T-cell (primary cell): ENCODE results near the gene BCLAF1. TPM values are rescaled to one million over a fixed set of nuclear protein-coding genes. Genes with fewer than 3 reads are reported as not detected.
A peak's percentile ranks its signal among the peaks of the same experiment; 100 is the strongest.

Experiments used
- ATAC-seq, 4 experiments: fragments of 200-7000 bp in 3 of 4; fragments of 150-1000 bp in 1 of 4; cut with Tn5 transposase; replicated peaks in 1 of 4; 1 replicate in 3 of 4; 2 replicates in 1 of 4; pipeline ENCODE4 v1.10.0; 2021; ENCODE audit warnings: moderate library complexity in 3 of 4, mild to moderate bottlenecking in 2 of 4, moderate number of reproducible peaks in 1 of 4
- CTCF ChIA-PET, 2 donors: fragments of 300-600 bp; sonication (Branson Sonifier 250); formaldehyde crosslinking; loops; one replicate each; lab custom pipeline; 2022; ENCODE audit warnings: antibody characterized with exemption in 2 of 2; lab: Charles Lee
- POLR2A ChIA-PET, 2 donors: fragments of 300-600 bp; sonication (Branson Sonifier 250); formaldehyde crosslinking; loops; one replicate each; lab custom pipeline; 2022; ENCODE audit warnings: antibody characterized with exemption in 2 of 2; lab: Charles Lee
- DNase-seq, 35 experiments: peaks; one replicate each; pipeline versions ENCODE4 v3.0.0 to v3.0.0-alpha.2; 2013 to 2023
- H3K27ac ChIP-seq: one replicate; pipeline ENCODE4 v1.5.1; 2013; ENCODE audit warnings: low read length
- H3K27me3 ChIP-seq, 2 experiments: replicated peaks in 1 of 2; 1 replicate in 1 of 2; 2 replicates in 1 of 2; pipeline versions ENCODE4 v1.6.1 to v1.7.0; 2013; ENCODE audit warnings: low read length in 1 of 2, mixed read lengths in 1 of 2; ENCODE audit not compliant: control insufficient read depth in 2 of 2, insufficient read depth in 2 of 2; ENCODE audit errors: extremely low read depth in 1 of 2
- H3K36me3 ChIP-seq, 2 donors: 1 replicate in 1 of 2; 2 replicates in 1 of 2; pipeline versions ENCODE4 v1.6.1 to v1.7.0; 2013; ENCODE audit warnings: low read length in 1 of 2; ENCODE audit not compliant: control insufficient read depth in 2 of 2, insufficient read depth in 1 of 2; ENCODE audit errors: extremely low read depth in 1 of 2
- H3K4me1 ChIP-seq, 2 experiments: 1 replicate in 1 of 2; 2 replicates in 1 of 2; pipeline versions ENCODE4 v1.6.1 to v1.7.0; 2013; ENCODE audit warnings: low read length in 2 of 2, mixed read lengths in 1 of 2; ENCODE audit not compliant: insufficient read depth in 2 of 2, control insufficient read depth in 1 of 2; ENCODE audit errors: extremely low read depth in 1 of 2
- H3K4me3 ChIP-seq, 2 donors: 1 replicate in 1 of 2; 2 replicates in 1 of 2; pipeline versions ENCODE4 v1.5.1 to v1.7.0; 2013; ENCODE audit warnings: mild to moderate bottlenecking in 2 of 2, low read length in 1 of 2, moderate library complexity in 1 of 2; ENCODE audit not compliant: control insufficient read depth in 1 of 2; ENCODE audit errors: extremely low read depth in 1 of 2
- H3K9me3 ChIP-seq: 2 replicates; pipeline ENCODE4 v1.7.0; 2013
- H3K27ac Mint-ChIP-seq, 2 donors: one replicate each; pipeline ENCODE4 v1.8.0; 2020 to 2021; ENCODE audit warnings: mild to moderate bottlenecking in 2 of 2, mixed read lengths in 2 of 2
- H3K27me3 Mint-ChIP-seq, 2 donors: one replicate each; pipeline ENCODE4 v1.8.0; 2021 to 2022; ENCODE audit warnings: mixed read lengths in 2 of 2
- H3K36me3 Mint-ChIP-seq: one replicate; pipeline ENCODE4 v1.8.0; 2021; ENCODE audit warnings: mixed read lengths
- H3K4me1 Mint-ChIP-seq, 3 donors: one replicate each; pipeline ENCODE4 v1.8.0; 2020 to 2022; ENCODE audit warnings: mixed read lengths in 3 of 3, mild to moderate bottlenecking in 1 of 3
- H3K4me3 Mint-ChIP-seq, 3 donors: one replicate each; pipeline ENCODE4 v1.8.0; 2020 to 2022; ENCODE audit warnings: mild to moderate bottlenecking in 3 of 3, mixed read lengths in 3 of 3, moderate library complexity in 3 of 3
- H3K9me3 Mint-ChIP-seq, 3 donors: one replicate each; pipeline ENCODE4 v1.8.0; 2020 to 2022; ENCODE audit warnings: mixed read lengths in 3 of 3
- WGBS: methylation state at CpG from one replicate; pipeline ENCODE4 v1.1.5; 2013; ENCODE audit warnings: missing lambda C conversion rate; ENCODE audit not compliant: insufficient coverage; 5-methylcytosine and 5-hydroxymethylcytosine counted together
- total RNA-seq, 35 experiments: library from RNA in 6 of 35; stranded (reverse) in 6 of 35; fragments of 120-200 nt in 1 of 35; gene quantifications; one replicate each; pipeline versions ENCODE4 v1.2.1 to v1.2.4 and lab custom pipeline; 2013 to 2026

BCLAF1 gene
- total RNA-seq, 5 donors from 2014 or later (not counting 1 experiment from before 2014, with no cell fraction given) = 155 to 435 (median 171) TPM

DNA sequence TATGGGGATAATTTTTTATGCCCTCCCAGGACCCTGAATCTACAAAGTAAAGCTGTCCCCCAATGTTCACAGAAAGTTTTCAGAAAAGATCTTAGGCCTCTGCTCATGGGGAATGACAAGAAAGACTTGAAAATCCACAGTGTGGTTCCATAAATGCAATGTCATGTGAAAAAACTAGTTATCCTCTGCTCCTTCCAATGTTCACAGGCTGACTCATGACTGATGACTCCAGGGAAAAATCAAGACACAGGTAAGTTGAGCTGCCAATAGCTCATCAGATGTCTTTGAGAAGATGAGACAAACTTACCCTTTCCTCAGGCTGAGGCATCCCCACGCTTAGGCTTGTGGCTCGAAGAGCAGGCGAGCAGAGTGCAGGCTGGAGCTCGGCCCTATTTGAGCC, 14.8 kb upstream of the BCLAF1 start:
- no peak for DNase-seq
- no peaks in the 10 kb centered on the region for H3K4me1 ChIP-seq
- H3K36me3 ChIP-seq = no peaks in the 10 kb centered on the region
- ChIA-PET POLR2A (interaction anchor here in 1 of 2 donors (0.6 kb wide), 1 partner anchor 13 kb away, joined by 3 read pairs; no protein-coding TSS in a partner anchor), CTCF (no interaction called here)
- Mint-ChIP-seq H3K27ac (no peak overlapping the region), H3K4me3 (no peak overlapping the region), H3K27me3 (peaks cover 0 to 4% of the 10 kb centered on the region in 2 donors), H3K4me1 (no peaks in the 10 kb centered on the region), H3K9me3 (peaks cover 0 to 4% (median 0%) of the 10 kb centered on the region in 3 donors), H3K36me3 (no peaks in the 10 kb centered on the region)
- H3K9me3 ChIP-seq = no peaks in the 10 kb centered on the region
- no peak for ATAC-seq
- H3K27me3 ChIP-seq = peaks cover 0 to 5% of the 10 kb centered on the region in 2 experiments
- no peak overlapping the region for H3K27ac ChIP-seq
- H3K4me3 ChIP-seq = no peak overlapping the region
- 94% methylated on average over 4 of the region's 4 CpGs for WGBS

GRCh38 chr6:136303516-136303915, 13.9 kb upstream of the BCLAF1 start:
- peaks cover 0 to 4% of the 10 kb centered on the region in 2 donors for H3K27me3 Mint-ChIP-seq
- no peak overlapping the region for H3K27ac Mint-ChIP-seq
- Histone ChIP-seq H3K4me3 (no peak overlapping the region), H3K9me3 (no peaks in the 10 kb centered on the region), H3K27me3 (peaks cover 0 to 5% of the 10 kb centered on the region in 2 experiments), H3K4me1 (no peaks in the 10 kb centered on the region), H3K27ac (no peak overlapping the region), H3K36me3 (no peaks in the 10 kb centered on the region)
- ChIA-PET POLR2A (no interaction called here), CTCF (no interaction called here)
- ATAC-seq (no peak), DNase-seq (no peak)
- no peaks in the 10 kb centered on the region for H3K4me1 Mint-ChIP-seq
- no peak overlapping the region for H3K4me3 Mint-ChIP-seq
- no peaks in the 10 kb centered on the region for H3K36me3 Mint-ChIP-seq
- no CpG with 5 or more reads among the region's 3 CpGs for WGBS
- H3K9me3 Mint-ChIP-seq = peaks cover 0 to 4% (median 0%) of the 10 kb centered on the region in 3 donors

DNA sequence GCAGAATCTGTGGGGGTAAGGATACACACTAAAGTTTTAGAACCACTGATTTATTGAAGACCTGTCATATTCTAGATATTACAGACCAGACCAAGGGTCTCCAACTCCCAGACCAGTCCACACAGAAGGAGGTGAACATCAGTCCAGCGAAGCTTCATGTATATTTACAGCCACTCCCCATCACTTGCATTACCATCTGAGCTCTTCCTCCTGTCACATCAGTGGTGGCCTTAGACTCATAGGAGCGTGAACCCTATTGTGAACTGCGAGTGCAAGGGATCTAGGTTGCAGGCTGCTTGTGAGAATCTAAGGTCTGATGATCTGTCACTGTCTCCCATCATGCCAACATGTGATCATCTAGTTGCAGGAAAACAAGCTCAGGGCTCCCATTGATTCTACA, 5.0 kb upstream of the BCLAF1 start:
- Histone ChIP-seq H3K4me1 (peaks cover 10 to 20% of the 10 kb centered on the region in 2 experiments), H3K9me3 (no peaks in the 10 kb centered on the region), H3K27ac (no peak overlapping the region), H3K27me3 (no peaks in the 10 kb centered on the region), H3K4me3 (no peak overlapping the region), H3K36me3 (no peaks in the 10 kb centered on the region)
- Mint-ChIP-seq H3K4me1 (peaks cover 14 to 28% (median 23%) of the 10 kb centered on the region in 3 donors), H3K27ac (peak overlapping the region in 1 of 2 donors; percentile 23), H3K27me3 (no peaks in the 10 kb centered on the region), H3K36me3 (no peaks in the 10 kb centered on the region), H3K4me3 (no peak overlapping the region), H3K9me3 (no peaks in the 10 kb centered on the region)
- ChIA-PET POLR2A (interaction anchor here in 1 of 2 donors (0.6 kb wide), 1 partner anchor 1111 kb away, joined by 7 read pairs; no protein-coding TSS in a partner anchor), CTCF (no interaction called here)
- ATAC-seq = no peak
- WGBS = 100% methylated on average over 1 of the region's 3 CpGs
- no peak for DNase-seq

DNA sequence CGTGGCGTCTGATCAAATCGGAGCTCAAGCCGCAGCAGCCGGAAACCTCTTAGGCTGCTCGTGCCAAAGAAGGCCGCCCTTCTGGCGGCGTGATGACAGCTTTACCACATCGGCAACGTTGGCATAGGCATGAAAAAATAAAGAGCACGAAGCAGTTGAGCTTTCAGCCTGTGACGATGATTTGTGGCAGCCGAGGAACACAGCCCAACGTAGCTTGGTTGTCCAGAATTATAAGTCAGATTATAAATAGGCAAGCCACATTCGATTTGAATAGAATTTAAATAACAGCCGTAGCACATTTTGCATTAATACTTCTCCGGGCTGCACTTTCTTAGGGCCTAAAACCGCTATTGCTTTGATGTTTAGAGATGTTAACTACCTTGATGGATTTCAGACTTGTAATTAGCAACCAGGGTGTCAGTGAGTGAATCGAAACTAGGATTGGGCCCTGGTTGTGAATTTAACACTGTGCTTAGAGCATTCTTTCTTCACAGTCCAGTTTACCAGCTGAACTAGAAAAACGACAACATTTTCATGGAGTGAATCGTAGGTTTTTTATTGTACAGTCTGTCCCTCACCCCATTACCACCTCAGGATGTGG, 864 bp upstream of the BCLAF1 start:
- peaks cover 42 to 62% (median 49%) of the 10 kb centered on the region in 3 donors for H3K4me1 Mint-ChIP-seq
- H3K4me3 Mint-ChIP-seq = peak overlapping the region; percentile 95 to 100 (median 98)
- peaks cover 27 to 45% of the 10 kb centered on the region in 2 experiments for H3K4me1 ChIP-seq
- peak overlapping the region; percentile 100 for H3K27ac Mint-ChIP-seq
- POLR2A ChIA-PET = interaction anchor here (0.5 to 5.8 kb wide), 22 partner anchors 8 to 1823 kb away, joined by 3 to 99 read pairs (median 4); partner anchors contain the start of genes AHI1 (in 1 of the 2), MAP3K5 (in 1 of the 2), MTFR2 (in 1 of the 2) and MYB (in 1 of the 2)
- no peaks in the 10 kb centered on the region for H3K9me3 Mint-ChIP-seq
- 0% methylated on average over 15 of the region's 22 CpGs for WGBS
- no peaks in the 10 kb centered on the region for H3K27me3 ChIP-seq
- peaks cover 4% of the 10 kb centered on the region for H3K36me3 Mint-ChIP-seq
- no peaks in the 10 kb centered on the region for H3K9me3 ChIP-seq
- CTCF ChIA-PET = interaction anchor here in 1 of 2 donors (0.6 to 1.8 kb wide), 11 partner anchors 8 to 502 kb away, joined by 3 to 8 read pairs (median 3); partner anchors contain the start of genes MAP3K5 and MTFR2
- ATAC-seq (peak; percentile 60 to 63 (median 60)), DNase-seq (peak; percentile 67 to 95 (median 89))
- H3K27me3 Mint-ChIP-seq = no peaks in the 10 kb centered on the region
- H3K36me3 ChIP-seq = no peaks in the 10 kb centered on the region
- peak overlapping the region; percentile 86 to 94 for H3K4me3 ChIP-seq
- H3K27ac ChIP-seq = peak overlapping the region; percentile 99

- Mint-ChIP-seq H3K36me3 (peaks cover 15% of the 10 kb centered on the region), H3K27ac (peak overlapping the region; percentile 100), H3K9me3 (no peaks in the 10 kb centered on the region), H3K4me1 (peaks cover 54 to 74% (median 62%) of the 10 kb centered on the region in 3 donors), H3K4me3 (peak overlapping the region; percentile 95 to 100 (median 98)), H3K27me3 (no peaks in the 10 kb centered on the region)
- Histone ChIP-seq H3K4me1 (peaks cover 39 to 50% of the 10 kb centered on the region in 2 experiments), H3K4me3 (peak overlapping the region; percentile 86 to 94), H3K36me3 (peaks cover 0 to 4% of the 10 kb centered on the region in 2 donors), H3K9me3 (no peaks in the 10 kb centered on the region), H3K27me3 (no peaks in the 10 kb centered on the region), H3K27ac (peak overlapping the region; percentile 99)
- ChIA-PET CTCF (interaction anchor here in 1 of 2 donors (1.6 to 1.8 kb wide), 2 partner anchors 28 to 39 kb away, joined by 7 to 8 read pairs; partner anchors contain the start of gene MTFR2), POLR2A (interaction anchor here (0.9 to 5.8 kb wide), 12 partner anchors 15 to 1586 kb away, joined by 3 to 99 read pairs (median 8); partner anchors contain the start of genes MTFR2 (in 2 of the 2), AHI1 (in 1 of the 2) and MAP3K5 (in 1 of the 2))
- WGBS = 0% methylated on average over 28 of the region's 34 CpGs
- DNase-seq (peak in 34 of 35 experiments; percentile 86 to 97 (median 93)), ATAC-seq (peak; percentile 50 to 66 (median 62))
Measured at GRCh38 chr6:136289327-136289578, 393 bp downstream of the BCLAF1 start.

GRCh38 chr6:136288566-136289326, 900 bp downstream of the BCLAF1 start:
- ChIA-PET POLR2A (interaction anchor here (0.6 to 5.8 kb wide), 26 partner anchors 9 to 1586 kb away, joined by 3 to 99 read pairs (median 4); partner anchors contain the start of genes MTFR2 (in 2 of the 2), AHI1 (in 1 of the 2) and MAP3K5 (in 1 of the 2)), CTCF (interaction anchor here in 1 of 2 donors (0.7 to 1.8 kb wide), 7 partner anchors 19 to 790 kb away, joined by 3 to 8 read pairs (median 4); partner anchors contain the start of genes MAP3K5 and MTFR2)
- Mint-ChIP-seq H3K4me1 (peaks cover 57 to 80% (median 66%) of the 10 kb centered on the region in 3 donors), H3K4me3 (peak overlapping the region; percentile 95 to 100 (median 98)), H3K27ac (peak overlapping the region; percentile 100), H3K9me3 (no peaks in the 10 kb centered on the region), H3K36me3 (peaks cover 15% of the 10 kb centered on the region), H3K27me3 (no peaks in the 10 kb centered on the region)
- under 1% methylated on average over 33 of the region's 34 CpGs for WGBS
- Histone ChIP-seq H3K9me3 (no peaks in the 10 kb centered on the region), H3K4me1 (peaks cover 41 to 50% of the 10 kb centered on the region in 2 experiments), H3K4me3 (peak overlapping the region; percentile 86 to 94), H3K36me3 (peaks cover 0 to 4% of the 10 kb centered on the region in 2 donors), H3K27me3 (no peaks in the 10 kb centered on the region), H3K27ac (peak overlapping the region; percentile 99)
- ATAC-seq (peak; percentile 51 to 65 (median 56)), DNase-seq (peak; percentile 64 to 97 (median 94))
